ENCODE results near the gene SBF1. TPM values are rescaled to one million over a fixed set of nuclear protein-coding genes. Genes with fewer than 3 reads are reported as not detected.

Gene SBF1
- polyA plus RNA-seq, 1 of the 3 experiments (the other 2 are of a cell fraction), result 29.1 TPM

- no peaks in the 10 kb centered on the region for H3K9me3 ChIP-seq
- DNase-seq, result no peak
- H3K9me2 ChIP-seq, result no peaks in the 10 kb centered on the region
- peaks cover 45 to 79% of the 10 kb centered on the region in 2 experiments for H3K36me3 ChIP-seq (replicated peaks in 1 of 2; ENCODE audit: control insufficient read depth in 1 of 2, insufficient read depth in 2 of 2, low read length in 1 of 2)
- no peak for TF ChIP-seq USF1 (IDR thresholded peaks at IDR 0.05; ENCODE audit: borderline replicate concordance, low read depth)
- TF ChIP-seq CHD2 (IDR thresholded peaks at IDR 0.05; ENCODE audit: low read length, partially characterized antibody), result no peak
- TF ChIP-seq TCF12 (IDR thresholded peaks at IDR 0.05), result no peak
- no peak overlapping the region for H3K4me2 ChIP-seq
- no peaks in the 10 kb centered on the region for H3K27me3 ChIP-seq (ENCODE audit: insufficient read depth)
- no peak overlapping the region for H3K4me3 ChIP-seq (ENCODE audit: low read depth in 2 of 2, low read length in 1 of 2)
- POLR2A ChIA-PET, result no interaction called here
- WGBS (ENCODE audit: low lambda C conversion rate), result 97% methylated on average over 8 of the region's 9 CpGs
- no peaks in the 10 kb centered on the region for H3K4me1 ChIP-seq (ENCODE audit: control insufficient read depth in 1 of 2, insufficient read depth in 2 of 2, low read depth in 1 of 2, low read length in 1 of 2)
- H2AFZ ChIP-seq (ENCODE audit: low read depth), result no peak overlapping the region
- no peaks in the 10 kb centered on the region for H4K20me1 ChIP-seq (ENCODE audit: insufficient read depth)
- CTCF ChIA-PET, result no interaction called here
- no peak overlapping the region for H3K9ac ChIP-seq
- no peaks in the 10 kb centered on the region for H3F3A ChIP-seq (replicated peaks; ENCODE audit: insufficient read depth)
- H3K79me2 ChIP-seq (ENCODE audit: insufficient read depth), result no peaks in the 10 kb centered on the region
- no peak overlapping the region for H3K27ac ChIP-seq (ENCODE audit: low read depth in 2 of 2, low read length in 1 of 2)
Measured at GRCh38 chr22:50419116-50419515, 55.7 kb downstream of the SBF1 start.

- H3K9me2 ChIP-seq, result no peaks in the 10 kb centered on the region
- H4K20me1 ChIP-seq (ENCODE audit: insufficient read depth), result no peaks in the 10 kb centered on the region
- no peak overlapping the region for H3K9ac ChIP-seq
- ChIA-PET CTCF (no interaction called here), POLR2A (no interaction called here)
- H3F3A ChIP-seq (replicated peaks; ENCODE audit: insufficient read depth), result no peaks in the 10 kb centered on the region
- no peak overlapping the region for H3K4me2 ChIP-seq
- no peak overlapping the region for H3K4me3 ChIP-seq (ENCODE audit: low read depth in 2 of 2, low read length in 1 of 2)
- H2AFZ ChIP-seq (ENCODE audit: low read depth), result no peak overlapping the region
- H3K27ac ChIP-seq (ENCODE audit: low read depth in 2 of 2, low read length in 1 of 2), result no peak overlapping the region
- no peaks in the 10 kb centered on the region for H3K9me3 ChIP-seq
- no peak for TF ChIP-seq MEF2A (IDR thresholded peaks at IDR 0.05; ENCODE audit: borderline replicate concordance, low read depth)
- TF ChIP-seq CHD2 (IDR thresholded peaks at IDR 0.05; ENCODE audit: low read length, partially characterized antibody), result no peak
- TF ChIP-seq ZBTB33 (IDR thresholded peaks at IDR 0.05; ENCODE audit: borderline replicate concordance, low read depth), result no peak
- H3K79me2 ChIP-seq (ENCODE audit: insufficient read depth), result no peaks in the 10 kb centered on the region
- no peak for DNase-seq
- no peaks in the 10 kb centered on the region for H3K27me3 ChIP-seq (ENCODE audit: insufficient read depth)
- peaks cover 45 to 75% of the 10 kb centered on the region in 2 experiments for H3K36me3 ChIP-seq (replicated peaks in 1 of 2; ENCODE audit: control insufficient read depth in 1 of 2, insufficient read depth in 2 of 2, low read length in 1 of 2)
- WGBS (ENCODE audit: low lambda C conversion rate), result 97% methylated on average over 4 of the region's 5 CpGs
- no peaks in the 10 kb centered on the region for H3K4me1 ChIP-seq (ENCODE audit: control insufficient read depth in 1 of 2, insufficient read depth in 2 of 2, low read depth in 1 of 2, low read length in 1 of 2)
Measured at GRCh38 chr22:50418624-50419023, 56.2 kb downstream of the SBF1 start.

DNA sequence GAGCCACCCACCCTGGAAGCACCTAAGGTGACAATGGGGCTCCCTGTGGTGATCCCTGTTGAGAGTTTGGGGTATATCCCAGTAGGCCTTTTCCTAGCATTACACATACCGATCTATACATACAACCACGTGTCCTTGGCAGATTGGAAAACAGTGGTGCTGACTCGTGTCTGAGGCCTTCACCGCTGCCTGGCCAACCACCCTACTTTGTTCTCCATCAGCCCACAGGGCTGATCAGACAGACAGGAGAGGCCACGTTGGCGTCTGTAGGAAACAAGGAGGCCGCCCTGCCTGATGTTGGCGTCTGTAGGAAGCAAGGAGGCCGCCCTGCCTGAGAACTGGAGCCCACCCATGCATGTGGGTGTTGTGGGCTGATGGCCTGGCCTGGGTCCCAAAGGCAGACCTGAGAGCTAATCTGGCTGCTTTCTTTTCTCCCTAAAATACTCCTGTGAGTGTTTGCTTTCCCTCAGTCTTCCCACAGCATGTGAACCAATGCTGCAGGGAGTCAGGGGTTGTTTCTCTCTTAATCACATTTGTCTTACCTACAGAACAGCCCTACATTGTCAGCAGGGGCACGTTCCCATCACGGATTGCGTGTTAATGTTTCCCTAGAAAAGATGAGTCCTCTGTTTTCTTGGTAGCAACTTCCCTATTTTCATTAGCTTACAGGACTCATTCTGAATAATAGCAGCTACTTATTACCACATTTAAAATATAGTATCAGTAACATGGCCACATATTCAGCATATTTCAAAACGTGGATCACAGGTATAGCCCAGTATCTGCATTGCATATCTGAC is 57.2 kb downstream of the SBF1 start:
- Histone ChIP-seq H3K27ac (ENCODE audit: low read depth in 2 of 2, low read length in 1 of 2) (no peak overlapping the region), H3K27me3 (ENCODE audit: insufficient read depth) (no peaks in the 10 kb centered on the region), H3K9ac (no peak overlapping the region), H3K4me3 (ENCODE audit: low read depth in 2 of 2, low read length in 1 of 2) (no peak overlapping the region), H3F3A (replicated peaks; ENCODE audit: insufficient read depth) (no peaks in the 10 kb centered on the region), H3K4me1 (ENCODE audit: control insufficient read depth in 1 of 2, insufficient read depth in 2 of 2, low read depth in 1 of 2, low read length in 1 of 2) (no peaks in the 10 kb centered on the region), H3K9me2 (no peaks in the 10 kb centered on the region), H3K9me3 (no peaks in the 10 kb centered on the region), H2AFZ (ENCODE audit: low read depth) (no peak overlapping the region), H3K79me2 (ENCODE audit: insufficient read depth) (no peaks in the 10 kb centered on the region), H3K36me3 (replicated peaks in 1 of 2; ENCODE audit: control insufficient read depth in 1 of 2, insufficient read depth in 2 of 2, low read length in 1 of 2) (peaks cover 45 to 69% of the 10 kb centered on the region in 2 experiments), H4K20me1 (ENCODE audit: insufficient read depth) (no peaks in the 10 kb centered on the region), H3K4me2 (no peak overlapping the region)
- CTCF ChIA-PET, result no interaction called here
- DNase-seq, result no peak
- POLR2A ChIA-PET, result no interaction called here
- WGBS (ENCODE audit: low lambda C conversion rate), result 93% methylated on average over 9 of the region's 13 CpGs
- TF ChIP-seq POLR2AphosphoS5 (IDR thresholded peaks at IDR 0.05; ENCODE audit: low read depth, low read length), result no peak
- TF ChIP-seq SMC3 (IDR thresholded peaks at IDR 0.05; ENCODE audit: low read depth, low read length), result no peak
- TF ChIP-seq SIN3A (IDR thresholded peaks at IDR 0.05; ENCODE audit: borderline replicate concordance, low read depth, low read length), result no peak
- no peak for TF ChIP-seq TAF1 (IDR thresholded peaks at IDR 0.05; ENCODE audit: borderline replicate concordance, low read depth, low read length)
- no peak for TF ChIP-seq YY1 (IDR thresholded peaks at IDR 0.05; ENCODE audit: low read depth)
- no peak for TF ChIP-seq MXI1 (IDR thresholded peaks at IDR 0.05; ENCODE audit: low read depth, low read length)
- TF ChIP-seq, protein P1, sequence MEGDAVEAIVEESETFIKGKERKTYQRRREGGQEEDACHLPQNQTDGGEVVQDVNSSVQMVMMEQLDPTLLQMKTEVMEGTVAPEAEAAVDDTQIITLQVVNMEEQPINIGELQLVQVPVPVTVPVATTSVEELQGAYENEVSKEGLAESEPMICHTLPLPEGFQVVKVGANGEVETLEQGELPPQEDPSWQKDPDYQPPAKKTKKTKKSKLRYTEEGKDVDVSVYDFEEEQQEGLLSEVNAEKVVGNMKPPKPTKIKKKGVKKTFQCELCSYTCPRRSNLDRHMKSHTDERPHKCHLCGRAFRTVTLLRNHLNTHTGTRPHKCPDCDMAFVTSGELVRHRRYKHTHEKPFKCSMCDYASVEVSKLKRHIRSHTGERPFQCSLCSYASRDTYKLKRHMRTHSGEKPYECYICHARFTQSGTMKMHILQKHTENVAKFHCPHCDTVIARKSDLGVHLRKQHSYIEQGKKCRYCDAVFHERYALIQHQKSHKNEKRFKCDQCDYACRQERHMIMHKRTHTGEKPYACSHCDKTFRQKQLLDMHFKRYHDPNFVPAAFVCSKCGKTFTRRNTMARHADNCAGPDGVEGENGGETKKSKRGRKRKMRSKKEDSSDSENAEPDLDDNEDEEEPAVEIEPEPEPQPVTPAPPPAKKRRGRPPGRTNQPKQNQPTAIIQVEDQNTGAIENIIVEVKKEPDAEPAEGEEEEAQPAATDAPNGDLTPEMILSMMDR (IDR thresholded peaks at IDR 0.05), result no peak
- no peak for TF ChIP-seq RCOR1 (IDR thresholded peaks at IDR 0.05; ENCODE audit: low read length)
- TF ChIP-seq RXRA (IDR thresholded peaks at IDR 0.05; ENCODE audit: borderline replicate concordance, low read depth), result no peak
- no peak for TF ChIP-seq ELF1 (IDR thresholded peaks at IDR 0.05)
- TF ChIP-seq FOXM1 (IDR thresholded peaks at IDR 0.05; ENCODE audit: low read depth), result no peak
- no peak for TF ChIP-seq TEAD4 (IDR thresholded peaks at IDR 0.05; ENCODE audit: borderline replicate concordance, insufficient read depth)
- TF ChIP-seq FOSL2 (IDR thresholded peaks at IDR 0.05; ENCODE audit: borderline replicate concordance, low read depth), result no peak
- no peak for TF ChIP-seq EZH2phosphoT487 (IDR thresholded peaks at IDR 0.05; ENCODE audit: borderline replicate concordance, low read depth)

Data from SK-N-SH (cell line).